HG03108 (cell line): ENCODE measurements around the gene SMOC2.
"Not testable (repeated sequence)": the region's sequence is repeated elsewhere in the genome, so short reads cannot be mapped to it uniquely, and the experiment has no call there.

ENCODE experiments used
- ATAC-seq: cut with Tn5 transposase; IDR thresholded peaks from one replicate; pipeline ENCODE4 v1.9.1; 2021; ENCODE audit warnings: moderate library complexity; ENCODE audit not compliant: unreplicated experiment

The SMOC2 gene

DNA sequence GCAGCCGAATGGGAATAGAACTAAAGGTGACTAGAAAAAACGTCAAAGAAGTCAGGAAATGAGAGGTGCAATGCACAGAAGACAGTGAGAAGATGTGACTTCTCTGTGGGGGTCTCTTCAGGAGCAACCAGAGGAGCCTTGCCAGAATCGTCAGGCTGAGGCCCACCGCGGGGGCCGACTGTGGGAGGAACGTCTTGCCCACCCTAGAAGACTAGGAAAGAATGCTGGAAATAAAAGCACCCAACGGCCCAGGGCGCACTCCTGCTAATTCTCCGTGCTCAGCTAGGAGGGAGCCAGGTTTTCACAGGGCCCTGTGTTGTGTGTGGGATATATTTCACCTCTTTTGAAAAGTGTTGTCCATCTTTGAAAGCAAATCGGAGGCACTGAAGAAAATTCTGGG lies 129.2 kb downstream of the SMOC2 start:
- ATAC-seq: no peak

DNA sequence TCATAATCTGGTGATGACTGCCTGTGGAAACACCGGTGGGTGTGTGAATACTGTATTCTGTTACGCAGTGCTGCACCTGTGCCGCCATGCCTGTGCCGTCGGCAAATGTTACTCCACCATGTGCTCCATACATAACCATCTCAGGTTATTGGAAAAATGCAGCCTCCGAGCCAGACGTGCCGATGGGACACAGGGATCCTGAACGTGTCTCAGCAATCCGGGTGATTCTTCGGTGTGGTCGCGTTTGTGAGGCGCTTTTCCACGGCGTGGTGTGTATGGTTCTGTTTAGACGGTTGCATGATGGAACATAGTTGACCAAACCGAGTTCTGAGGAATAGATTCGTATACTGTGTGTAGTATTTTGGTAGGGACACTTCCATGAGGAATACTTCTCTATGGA lies 130.3 kb downstream of the SMOC2 start:
- no peak for ATAC-seq

DNA sequence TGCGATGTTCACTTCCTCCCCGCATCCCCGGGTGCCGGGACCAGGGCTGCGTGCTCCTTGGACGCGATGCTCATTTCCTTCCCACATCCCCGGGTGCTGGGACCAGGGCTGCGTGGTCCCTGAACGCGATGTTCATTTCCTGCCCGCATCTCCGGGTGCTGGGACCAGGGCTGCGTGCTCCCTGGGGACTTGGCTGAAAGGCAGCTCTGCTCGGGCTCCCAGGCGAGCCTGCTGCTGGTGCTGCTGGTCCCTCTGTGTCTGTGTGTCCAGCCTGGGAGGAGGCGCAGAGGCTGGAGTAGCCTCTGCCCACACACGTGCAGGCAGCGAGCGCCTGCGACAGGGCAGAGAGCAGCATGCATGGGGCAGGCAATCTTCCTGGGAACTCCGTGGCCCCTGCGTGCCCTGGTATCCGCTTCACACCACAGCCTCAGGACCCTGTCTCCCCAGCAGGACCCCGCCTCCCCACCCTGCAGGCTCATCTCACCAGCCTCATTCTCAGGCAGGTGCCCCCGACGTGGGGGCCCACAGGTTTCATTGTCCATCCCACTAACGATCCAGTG lies 132.4 kb downstream of the SMOC2 start:
- not testable (repeated sequence) for ATAC-seq

DNA sequence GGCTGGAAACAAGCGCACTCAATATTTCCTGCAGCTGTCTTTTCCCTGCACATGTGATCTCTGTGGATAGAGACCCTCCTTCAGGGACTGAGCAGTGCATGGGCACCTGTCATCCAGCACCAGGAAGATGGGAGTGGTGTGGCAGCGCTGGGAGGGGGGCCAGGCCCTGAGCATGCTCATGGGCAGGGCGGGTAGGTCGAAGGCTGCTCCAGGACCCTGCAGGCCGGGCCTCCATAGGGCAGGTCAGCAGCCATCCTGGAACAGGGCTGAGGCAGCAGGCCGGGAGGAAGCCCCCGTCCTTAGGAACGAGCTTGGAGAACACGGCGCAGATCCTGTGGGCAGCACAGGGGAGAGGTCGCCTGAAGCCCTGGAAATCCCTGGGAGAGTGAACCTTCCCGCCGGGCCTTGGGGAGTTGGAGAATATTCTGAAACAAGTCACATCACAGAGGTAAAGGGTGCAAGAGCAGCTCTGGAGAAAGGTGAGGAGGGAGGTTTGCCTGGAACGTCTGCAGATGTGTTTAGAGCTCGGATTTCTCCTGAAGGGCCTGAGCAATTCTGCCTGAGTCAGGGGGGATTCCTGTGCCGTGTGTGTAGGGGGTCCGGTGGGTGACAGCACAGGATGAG lies 133.2 kb downstream of the SMOC2 start:
- no peak for ATAC-seq

DNA sequence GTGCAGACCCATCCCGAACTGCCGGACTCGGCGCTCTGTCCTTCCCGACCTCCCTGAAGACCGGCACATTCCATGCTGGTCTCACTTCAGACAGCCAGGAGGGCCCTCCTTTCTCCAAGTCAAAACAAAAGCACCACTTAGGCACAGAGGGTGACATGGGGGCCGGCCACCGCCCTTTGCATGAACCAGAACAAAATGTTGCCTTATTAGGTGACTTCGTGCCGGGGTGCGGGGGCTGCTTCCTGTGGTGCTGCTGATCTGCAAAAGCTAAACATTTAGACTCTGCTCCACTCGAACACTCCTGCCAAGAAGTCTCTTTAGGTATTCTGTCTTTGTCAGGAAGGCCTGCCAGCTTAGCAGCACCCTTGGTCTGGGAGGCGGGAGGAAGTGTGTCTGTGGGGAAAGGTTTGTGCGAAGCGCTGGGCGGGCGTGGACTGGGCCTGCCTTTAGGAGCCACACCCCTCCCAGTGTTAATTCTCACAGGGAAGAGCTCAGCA lies 133.8 kb downstream of the SMOC2 start:
- ATAC-seq: no peak

DNA sequence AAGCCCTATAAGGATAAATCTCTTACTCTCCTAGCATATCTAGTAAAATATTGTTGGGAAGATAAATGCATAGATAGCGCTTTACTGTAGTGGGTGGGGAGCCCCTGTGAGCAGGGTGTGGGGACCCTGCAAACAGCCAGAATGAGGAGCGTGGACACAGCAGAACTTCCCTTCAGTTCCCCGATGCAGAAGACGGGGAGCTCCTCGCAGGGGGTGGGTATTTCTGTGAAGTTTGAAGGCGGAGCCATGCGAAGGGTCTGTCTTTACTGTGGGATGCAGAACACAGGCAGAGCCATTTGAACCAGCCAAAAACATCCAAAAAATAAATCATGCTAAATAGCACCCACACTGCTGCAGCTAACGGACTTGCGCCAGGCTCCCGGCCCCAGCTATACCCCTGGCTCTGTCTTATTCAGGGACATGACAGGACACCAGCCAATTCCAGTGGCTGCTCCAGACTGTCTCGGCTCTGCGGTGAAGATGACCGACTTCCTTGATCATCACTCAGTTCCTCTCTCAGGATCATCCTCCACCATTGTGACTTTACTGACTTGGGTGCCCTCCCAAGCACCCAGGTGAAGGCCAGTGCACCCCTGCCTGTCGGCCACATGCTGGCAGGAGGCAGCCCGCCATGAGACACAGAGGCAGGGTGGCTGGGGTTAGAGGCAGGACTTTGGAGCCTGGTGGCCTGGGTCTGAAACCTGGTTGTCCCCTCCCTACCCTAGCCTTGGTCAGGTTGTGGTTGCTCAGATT lies 134.5 kb downstream of the SMOC2 start:
- ATAC-seq: no peak

DNA sequence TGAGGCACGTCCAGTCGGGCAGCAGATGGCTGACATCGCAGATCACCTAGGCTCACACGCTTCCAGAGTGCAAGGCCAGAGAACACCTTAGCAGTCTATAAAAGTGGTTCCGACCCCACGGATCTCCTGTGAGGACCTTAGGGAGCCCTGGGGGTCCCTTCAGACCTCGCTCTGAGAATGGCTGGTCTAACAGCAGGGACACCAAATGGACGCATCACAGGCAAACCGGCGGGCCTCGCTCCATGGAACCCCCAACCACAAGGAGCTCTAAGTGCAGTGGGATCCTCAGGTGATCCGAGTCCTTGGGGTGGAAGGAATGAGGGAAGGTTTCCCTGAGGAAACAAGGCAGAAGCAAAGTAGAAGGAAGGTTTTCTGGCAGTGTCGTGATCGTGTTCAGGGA lies 135.4 kb downstream of the SMOC2 start:
- ATAC-seq: no peak

DNA sequence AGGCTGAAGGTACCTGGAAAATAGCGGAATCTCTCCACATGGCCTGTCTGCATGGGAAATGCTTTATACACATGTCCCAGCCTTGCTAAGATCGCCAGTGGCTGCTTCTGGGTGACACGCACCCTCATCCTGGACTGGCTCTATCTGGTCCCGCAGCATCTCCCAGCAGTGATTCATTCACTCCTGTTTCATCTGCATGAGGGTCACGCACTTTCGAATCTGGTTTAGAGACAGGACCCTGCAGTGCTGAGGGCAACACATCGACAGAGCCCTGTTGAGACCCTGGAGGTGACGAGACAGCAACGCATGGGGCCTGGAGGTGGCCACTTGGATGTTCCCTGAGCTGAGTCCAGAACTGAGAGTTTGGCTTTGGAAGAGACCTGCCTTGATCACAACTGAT lies 136.5 kb downstream of the SMOC2 start:
- ATAC-seq: no peak

DNA sequence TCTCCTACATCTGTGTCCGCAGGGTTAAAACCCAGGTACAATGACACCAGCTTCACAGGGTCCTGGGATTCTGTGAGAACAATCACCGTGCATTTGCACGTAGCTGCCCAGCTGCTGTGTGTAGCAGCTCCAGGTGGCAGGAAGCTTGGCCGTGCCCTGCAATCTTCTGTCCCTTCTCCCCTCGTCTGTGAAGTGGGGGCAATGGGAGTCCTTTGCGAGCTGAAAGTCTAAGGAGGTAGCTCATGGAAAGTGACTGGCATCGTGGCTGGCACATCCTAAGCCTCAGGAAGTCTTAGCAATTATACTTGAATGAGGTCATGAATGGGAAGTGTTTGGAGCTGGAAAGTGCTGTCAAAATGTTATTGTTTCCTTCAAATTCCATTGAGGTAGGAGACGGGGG lies 137.1 kb downstream of the SMOC2 start:
- no peak for ATAC-seq

DNA sequence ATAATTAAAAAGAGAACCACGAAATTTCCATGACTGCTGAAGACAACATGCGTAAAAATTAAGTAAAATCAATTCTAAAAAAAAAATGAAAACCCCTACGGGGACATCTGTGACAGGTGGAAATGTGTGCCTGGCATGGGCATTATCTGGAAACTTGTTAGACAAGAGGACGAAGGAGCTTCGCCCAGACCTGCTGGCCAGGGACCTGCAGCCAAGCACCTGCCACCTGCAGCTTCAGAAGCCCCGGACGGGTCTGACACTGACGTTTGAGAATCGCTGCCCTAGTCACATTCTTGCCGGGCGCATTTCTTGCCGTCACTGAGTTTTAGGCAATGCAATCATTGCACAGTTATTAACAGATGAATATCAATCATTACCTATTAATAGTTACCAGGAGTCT lies 140.3 kb downstream of the SMOC2 start:
- ATAC-seq: no peak

DNA sequence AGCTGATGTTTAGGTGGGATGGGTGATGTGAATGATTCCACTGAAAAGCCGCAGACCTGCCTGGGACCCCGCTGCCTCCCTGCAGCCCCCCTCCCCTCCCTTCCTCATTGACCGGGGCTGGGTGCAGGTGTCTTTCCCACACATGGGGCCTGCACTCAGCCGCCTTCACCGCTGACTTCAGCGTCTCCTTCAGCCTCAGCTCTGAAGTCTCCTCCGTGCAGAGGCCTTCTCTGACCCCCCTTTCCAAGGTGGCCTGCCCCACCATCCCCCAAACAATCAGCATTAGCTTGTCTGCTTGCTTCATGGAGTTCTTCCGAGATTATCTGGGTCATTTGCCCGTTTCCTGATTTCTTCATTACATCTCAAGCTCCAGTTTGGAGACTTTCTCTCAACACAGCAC lies 140.7 kb downstream of the SMOC2 start:
- no peak for ATAC-seq

DNA sequence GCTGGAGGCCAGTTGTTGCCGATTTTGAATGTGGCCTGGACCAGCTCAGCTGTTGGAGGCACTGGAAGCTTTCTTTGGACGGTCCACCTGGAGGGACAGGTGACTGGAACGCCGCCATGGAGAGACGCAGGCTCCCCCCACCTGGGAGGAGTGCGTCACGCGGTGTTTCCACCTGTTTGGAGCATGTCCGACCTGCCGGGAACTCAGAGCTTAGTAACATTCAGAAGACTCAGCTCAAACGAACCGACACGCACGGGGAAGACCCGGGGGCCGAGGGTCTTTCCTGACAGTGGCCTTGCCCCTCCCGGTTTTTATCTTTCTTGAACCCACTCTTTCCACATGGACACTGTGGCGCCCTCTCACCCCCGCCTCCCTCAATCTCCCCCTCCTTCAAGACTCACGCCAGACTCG lies 141.6 kb downstream of the SMOC2 start:
- ATAC-seq: no peak

DNA sequence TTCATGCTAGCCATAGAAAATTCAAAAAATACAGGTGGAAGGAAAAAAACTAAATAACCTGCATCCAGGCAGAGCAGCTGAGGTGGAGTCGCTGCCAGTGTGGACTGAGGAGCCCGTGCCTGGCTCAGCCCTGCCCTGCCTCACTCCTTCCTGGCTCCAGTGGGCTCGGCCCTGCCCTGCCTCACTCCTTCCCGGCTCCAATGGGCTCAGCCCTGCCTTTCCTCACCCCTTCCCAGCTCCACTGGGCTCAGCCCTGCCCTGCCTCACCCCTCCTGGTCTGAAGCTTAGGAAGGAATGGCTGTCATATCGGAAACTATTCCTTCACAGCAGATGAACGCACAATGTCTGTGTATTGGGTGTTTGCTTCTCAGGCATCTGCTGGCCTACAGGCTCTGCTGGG lies 142.1 kb downstream of the SMOC2 start:
- ATAC-seq: no peak

DNA sequence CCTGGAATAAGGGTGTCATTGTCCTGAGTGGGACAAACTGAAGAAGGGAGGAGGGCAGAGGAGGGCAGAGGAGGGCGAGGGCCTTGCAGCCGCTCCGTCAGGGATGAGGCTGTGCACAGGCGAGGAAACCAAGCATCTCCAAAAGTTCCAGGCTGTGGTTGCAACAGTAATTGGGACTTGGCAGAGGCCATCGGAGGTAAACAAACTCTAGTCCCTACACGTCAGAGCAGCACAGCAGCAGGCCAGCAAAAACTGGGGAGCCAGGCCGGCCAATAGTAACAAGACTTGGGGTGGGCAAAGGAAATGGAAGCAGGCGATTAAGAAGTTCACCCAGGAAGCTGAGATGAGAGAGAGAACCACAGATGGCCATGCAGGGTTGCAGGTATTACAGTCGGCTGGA lies 142.8 kb downstream of the SMOC2 start:
- no peak for ATAC-seq

DNA sequence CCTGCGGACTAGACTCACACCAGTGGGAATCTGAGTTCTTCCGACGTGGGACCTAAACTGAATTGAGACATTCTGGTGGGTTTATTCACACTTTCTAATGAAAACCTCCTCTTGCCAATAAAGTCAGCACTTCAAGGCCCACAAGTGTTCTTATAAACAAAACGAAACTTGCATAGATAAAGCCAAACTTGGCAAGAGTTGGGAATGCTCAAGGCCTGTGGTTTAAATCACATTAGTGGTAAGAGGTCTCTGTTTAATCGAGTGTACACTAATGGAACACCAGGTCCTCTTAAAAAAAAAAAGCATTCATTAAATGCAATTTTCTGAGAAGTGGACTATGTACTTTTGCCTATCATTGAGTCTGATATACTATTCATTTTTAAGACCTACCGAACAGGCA lies 143.3 kb downstream of the SMOC2 start:
- ATAC-seq: no peak

DNA sequence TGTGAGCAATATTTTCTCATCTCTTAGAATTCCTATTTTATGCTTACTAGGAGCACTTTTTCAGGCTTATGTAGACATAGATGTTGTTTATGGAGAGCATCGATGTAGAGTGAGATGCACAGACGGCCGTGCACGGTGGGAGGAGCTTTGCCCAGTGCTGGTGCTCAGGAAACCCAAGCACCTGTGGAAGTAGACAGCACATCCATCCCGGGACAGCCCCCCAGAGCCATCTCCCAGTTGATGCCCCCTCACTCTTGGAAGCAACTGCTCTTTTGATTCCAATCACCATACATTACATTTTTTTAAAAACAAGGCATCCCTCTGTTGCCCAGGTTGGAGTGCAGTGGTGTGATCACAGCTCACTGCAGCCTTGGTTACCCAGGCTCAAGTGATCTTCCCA lies 143.7 kb downstream of the SMOC2 start:
- no peak for ATAC-seq

DNA sequence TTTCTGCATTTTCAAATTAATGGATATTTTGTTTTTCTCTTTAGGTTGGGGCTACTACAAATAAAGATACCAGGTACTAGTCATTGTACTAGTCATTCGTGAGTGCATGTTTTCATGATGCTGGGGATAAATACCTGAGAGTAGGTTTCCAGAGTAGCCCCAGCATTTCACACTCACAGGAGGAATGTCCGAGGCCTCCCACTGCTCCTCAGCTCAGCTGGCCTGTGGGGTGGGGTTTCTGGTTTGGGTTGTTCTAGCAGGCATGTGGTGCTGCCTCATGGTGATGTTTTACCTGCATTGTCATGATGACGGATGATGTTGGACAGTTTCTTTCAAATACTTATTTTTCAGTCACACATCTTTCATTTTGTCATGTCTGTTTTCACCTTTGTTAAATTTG lies 144.5 kb downstream of the SMOC2 start:
- no peak for ATAC-seq

DNA sequence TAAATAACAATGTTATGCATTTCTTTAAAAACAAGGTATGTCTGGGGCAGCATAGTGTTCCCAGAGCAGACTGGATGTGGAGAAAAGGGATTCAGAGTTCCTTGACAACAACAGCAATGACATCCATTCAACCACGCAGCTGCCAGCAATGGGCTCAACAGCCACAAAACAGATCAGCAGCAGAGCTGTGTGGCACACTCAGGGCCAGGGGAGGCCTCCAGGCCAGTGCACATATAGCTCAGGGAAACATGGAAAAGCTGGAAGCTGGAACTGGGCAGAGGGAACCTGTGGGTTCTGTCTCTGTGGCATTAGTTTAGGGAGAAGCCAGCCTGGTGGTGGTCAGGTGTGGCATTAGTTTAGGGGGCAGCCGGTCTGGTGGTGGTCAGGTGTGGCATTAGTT lies 148.3 kb downstream of the SMOC2 start:
- ATAC-seq: no peak

DNA sequence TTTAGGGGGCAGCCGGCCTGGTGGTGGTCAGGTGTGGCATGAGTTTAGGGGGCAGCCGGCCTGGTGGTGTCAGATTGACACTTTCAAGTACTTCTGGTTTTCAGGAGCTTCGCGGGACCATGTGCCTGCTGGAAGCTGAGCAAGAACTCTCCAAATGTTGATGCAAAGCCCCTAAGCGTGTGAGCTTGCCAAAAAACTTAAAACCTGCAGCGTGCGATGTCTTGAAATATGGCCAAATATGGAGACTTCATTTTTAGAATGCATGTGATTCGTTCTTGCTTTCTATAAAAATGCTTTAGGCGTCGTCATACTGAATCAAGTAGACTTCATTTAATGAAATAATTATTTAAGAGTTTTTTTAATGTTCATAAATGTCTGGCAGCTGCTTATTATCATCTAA lies 149.4 kb downstream of the SMOC2 start:
- no peak for ATAC-seq

DNA sequence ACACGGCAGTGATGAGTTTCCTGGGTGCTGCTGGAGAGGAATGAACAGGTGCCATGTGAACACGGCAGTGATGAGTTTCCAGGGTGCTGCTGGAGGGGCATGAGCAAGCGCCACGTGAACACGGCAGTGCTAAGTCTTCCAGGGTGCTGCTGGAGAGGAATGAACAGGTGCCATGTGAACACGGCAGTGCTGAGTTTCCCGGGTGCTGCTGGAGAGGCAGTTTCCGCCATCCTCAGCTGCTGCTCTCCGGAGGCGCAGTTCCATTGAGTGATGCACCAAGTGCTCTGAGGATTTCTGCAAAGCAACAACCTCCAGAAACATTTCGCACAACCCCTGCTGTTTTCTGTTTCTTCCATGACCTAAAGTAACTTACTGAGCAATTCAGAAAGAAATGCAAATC lies 155.4 kb downstream of the SMOC2 start:
- ATAC-seq: no peak

DNA sequence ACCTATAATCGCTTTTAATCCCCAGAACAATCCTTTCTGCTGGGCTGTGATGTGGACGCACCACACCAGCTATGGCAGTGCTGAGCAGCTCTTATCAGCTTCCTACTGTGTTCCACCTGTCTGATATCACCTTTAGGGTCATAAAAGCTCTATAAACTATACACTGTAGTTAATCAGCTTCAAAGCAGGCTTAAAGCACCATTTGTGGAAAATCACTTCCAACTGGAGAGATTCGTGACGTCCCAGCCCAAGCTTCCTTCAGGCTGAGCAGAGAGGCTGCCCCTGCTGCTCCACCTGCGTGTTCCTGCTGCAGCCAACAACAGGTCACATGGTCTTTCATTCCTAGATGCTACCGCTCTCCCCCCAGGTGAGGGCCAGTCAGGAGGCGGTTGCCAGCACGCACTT lies 156.5 kb downstream of the SMOC2 start:
- no peak for ATAC-seq
